GM21360 (cell line): Measurements from ENCODE around the gene NIPAL3.
"Not testable (repeated sequence)": the region's sequence is repeated elsewhere in the genome, so short reads cannot be mapped to it uniquely, and the experiment has no call there.

Source experiments
- ATAC-seq: cut with Tn5 transposase; IDR thresholded peaks from one replicate; pipeline ENCODE4 v1.9.1; 2021; ENCODE audit warnings: mild to moderate bottlenecking, moderate library complexity; ENCODE audit not compliant: unreplicated experiment

NIPAL3 gene

GRCh38 chr1:24488159-24488558 lies 72.6 kb downstream of the NIPAL3 start:
- ATAC-seq = not testable (repeated sequence)

GRCh38 chr1:24489674-24490073 lies 74.1 kb downstream of the NIPAL3 start:
- no peak for ATAC-seq

GRCh38 chr1:24490101-24490781 lies 74.6 kb downstream of the NIPAL3 start:
- ATAC-seq = no peak

GRCh38 chr1:24491577-24492360 lies 76.2 kb downstream of the NIPAL3 start:
- no peak for ATAC-seq

- ATAC-seq = not testable (repeated sequence)
Observed at GRCh38 chr1:24492935-24493334, 77.3 kb downstream of the NIPAL3 start.

- ATAC-seq = no peak
Observed at GRCh38 chr1:24493785-24494184, 78.2 kb downstream of the NIPAL3 start.

- ATAC-seq = no peak
Observed at GRCh38 chr1:24498589-24498988, 83.0 kb downstream of the NIPAL3 start.

- no peak for ATAC-seq
Observed at GRCh38 chr1:24500448-24501048, 84.9 kb downstream of the NIPAL3 start.

- no peak for ATAC-seq
Observed at GRCh38 chr1:24501371-24502064, 85.9 kb downstream of the NIPAL3 start.

GRCh38 chr1:24502065-24502708 lies 86.6 kb downstream of the NIPAL3 start:
- ATAC-seq = no peak

GRCh38 chr1:24502709-24503058 lies 87.1 kb downstream of the NIPAL3 start, which contains the start of gene RCAN3:
TSS of gene RCAN3 (plus strand) at chr1:24502836. CDS start at chr1:24514373, 11,537 bp downstream.
- ATAC-seq = no peak

- ATAC-seq = no peak
Observed at GRCh38 chr1:24503059-24503751, 87.6 kb downstream of the NIPAL3 start.

GRCh38 chr1:24503870-24504523 lies 88.4 kb downstream of the NIPAL3 start:
- no peak for ATAC-seq

- ATAC-seq = no peak
Observed at GRCh38 chr1:24504560-24504959, 89.0 kb downstream of the NIPAL3 start.

GRCh38 chr1:24505816-24506215 lies 90.2 kb downstream of the NIPAL3 start:
- ATAC-seq = no peak

GRCh38 chr1:24506691-24507381 lies 91.2 kb downstream of the NIPAL3 start:
- no peak for ATAC-seq

- no peak for ATAC-seq
Observed at GRCh38 chr1:24507405-24507804, 91.8 kb downstream of the NIPAL3 start.

GRCh38 chr1:24508911-24509310 lies 93.3 kb downstream of the NIPAL3 start:
- no peak for ATAC-seq

- no peak for ATAC-seq
Observed at GRCh38 chr1:24513706-24514105, 98.1 kb downstream of the NIPAL3 start.
